NT2/D1 (cell line): ENCODE results near the gene SCLY.

Source experiments
- DNase-seq: peaks from one replicate; pipeline ENCODE4 v3.0.0-alpha.2; 2011; ENCODE audit warnings: low read depth, low spot score
- H3K27me3 ChIP-seq: 2 replicates; pipeline ENCODE4 v1.6.0; 2011; ENCODE audit warnings: mild to moderate bottlenecking; ENCODE audit not compliant: insufficient read length, insufficient read depth
- H3K36me3 ChIP-seq: 2 replicates; pipeline ENCODE4 v1.6.1; 2011; ENCODE audit warnings: mild to moderate bottlenecking, low read length, mixed read lengths; ENCODE audit not compliant: insufficient read depth, insufficient read length
- H3K4me1 ChIP-seq: 2 replicates; pipeline ENCODE4 v1.5.1; 2011; ENCODE audit not compliant: insufficient read depth, insufficient read length
- H3K4me3 ChIP-seq: 2 replicates; pipeline ENCODE4 v1.5.1; 2011; ENCODE audit warnings: low read depth; ENCODE audit not compliant: insufficient read length
- H3K9ac ChIP-seq: 2 replicates; pipeline ENCODE4 v1.6.0; 2011; ENCODE audit warnings: low read depth; ENCODE audit not compliant: insufficient read length
- H3K9me3 ChIP-seq: 2 replicates; pipeline ENCODE4 v1.5.1; 2011; ENCODE audit warnings: mild to moderate bottlenecking, low read length; ENCODE audit not compliant: insufficient read depth
- SUZ12 ChIP-seq: IDR thresholded peaks from 2 replicates; pipeline ENCODE4 v1.6.1; 2011; ENCODE audit not compliant: insufficient read length, insufficient read depth; ENCODE audit errors: extremely low read depth
- YY1 ChIP-seq: IDR thresholded peaks from 2 replicates; pipeline ENCODE4 v1.6.1; 2011; ENCODE audit not compliant: insufficient read length, insufficient read depth
- ZNF274 ChIP-seq: IDR thresholded peaks from 2 replicates; pipeline ENCODE4 v1.6.1; 2011; ENCODE audit warnings: mild to moderate bottlenecking, low read depth, low read length

Gene SCLY

GRCh38 chr2:238139196-238140039 lies 78.6 kb downstream of the SCLY start:
- Histone ChIP-seq H3K36me3 (peaks cover 19% of the 10 kb centered on the region), H3K27me3 (no peaks in the 10 kb centered on the region), H3K4me3 (no peak overlapping the region), H3K9me3 (no peaks in the 10 kb centered on the region), H3K4me1 (peaks cover 19% of the 10 kb centered on the region), H3K9ac (peak overlapping the region; percentile 22)
- TF ChIP-seq ZNF274 (no peak), SUZ12 (no peak), YY1 (no peak)
- no peak for DNase-seq

- Histone ChIP-seq H3K27me3 (no peaks in the 10 kb centered on the region), H3K4me3 (no peak overlapping the region), H3K4me1 (peaks cover 19% of the 10 kb centered on the region), H3K9ac (no peak overlapping the region), H3K9me3 (no peaks in the 10 kb centered on the region), H3K36me3 (peaks cover 19% of the 10 kb centered on the region)
- no peak for DNase-seq
- no peak for TF ChIP-seq ZNF274
- TF ChIP-seq YY1 = no peak
- no peak for TF ChIP-seq SUZ12
Measured at GRCh38 chr2:238140040-238140439, 79.2 kb downstream of the SCLY start.

- Histone ChIP-seq H3K9me3 (no peaks in the 10 kb centered on the region), H3K27me3 (no peaks in the 10 kb centered on the region), H3K4me3 (no peak overlapping the region), H3K9ac (no peak overlapping the region), H3K4me1 (peaks cover 19% of the 10 kb centered on the region), H3K36me3 (peaks cover 19% of the 10 kb centered on the region)
- DNase-seq = no peak
- TF ChIP-seq YY1 = no peak
- no peak for TF ChIP-seq SUZ12
- TF ChIP-seq ZNF274 = no peak
Measured at GRCh38 chr2:238140721-238141540, 80.1 kb downstream of the SCLY start.

- Histone ChIP-seq H3K9ac (no peak overlapping the region), H3K4me1 (peaks cover 19% of the 10 kb centered on the region)
- TF ChIP-seq ZNF274 (no peak), SUZ12 (no peak), YY1 (no peak)
Measured at GRCh38 chr2:238141541-238142318, 80.9 kb downstream of the SCLY start.

GRCh38 chr2:238142382-238143205 lies 81.8 kb downstream of the SCLY start:
- DNase-seq = no peak
- H3K36me3 ChIP-seq = peaks cover 19% of the 10 kb centered on the region
- no peak overlapping the region for H3K9ac ChIP-seq
- H3K9me3 ChIP-seq = no peaks in the 10 kb centered on the region
- H3K27me3 ChIP-seq = no peaks in the 10 kb centered on the region
- no peak for TF ChIP-seq YY1
- TF ChIP-seq SUZ12 = no peak
- no peak for TF ChIP-seq ZNF274
- H3K4me1 ChIP-seq = peaks cover 25% of the 10 kb centered on the region
- H3K4me3 ChIP-seq = no peak overlapping the region

More at GRCh38 chr2:238141541-238142318, 80.9 kb downstream of the SCLY start:
- Histone ChIP-seq H3K36me3 (peaks cover 19% of the 10 kb centered on the region), H3K9me3 (no peaks in the 10 kb centered on the region), H3K27me3 (no peaks in the 10 kb centered on the region), H3K4me3 (no peak overlapping the region)
- no peak for DNase-seq

GRCh38 chr2:238143239-238143951 lies 82.6 kb downstream of the SCLY start:
- Histone ChIP-seq H3K36me3 (peaks cover 19% of the 10 kb centered on the region), H3K27me3 (no peaks in the 10 kb centered on the region), H3K9me3 (no peaks in the 10 kb centered on the region), H3K4me3 (no peak overlapping the region), H3K9ac (no peak overlapping the region), H3K4me1 (peaks cover 18% of the 10 kb centered on the region)
- DNase-seq = no peak
- TF ChIP-seq SUZ12 = no peak
- no peak for TF ChIP-seq ZNF274
- TF ChIP-seq YY1 = no peak
